HepG2 (cell line): ENCODE measurements around the gene CNIH3. TPM values are rescaled to one million over a fixed set of nuclear protein-coding genes. Genes with fewer than 3 reads are reported as not detected.
"Not testable (repeated sequence)": the region's sequence is repeated elsewhere in the genome, so short reads cannot be mapped to it uniquely, and the experiment has no call there.

Experiments
- ATAC-seq: fragments of 200-7000 bp; cut with Tn5 transposase; 3 replicates; pipeline ENCODE4 v1.9.1; 2020; ENCODE audit warnings: mild to moderate bottlenecking, moderate library complexity
- BruUV-seq: library from RNA; stranded (reverse); fragments of 400-500 nt; replicated peaks from 2 replicates; lab custom pipeline; 2021; lab: Mats Ljungman, UMichigan
- CTCF ChIA-PET: fragments of 300-600 bp; formaldehyde crosslinking; extraction: SDS; loops from one replicate; lab custom pipeline; 2021; ENCODE audit warnings: low total read pairs, inconsistent platforms, low intra/inter-chr PET ratio; lab: Yijun Ruan, JAX
- POLR2A ChIA-PET: fragments of 350-600 bp; sonication (Branson Sonifier 250); formaldehyde crosslinking; loops from one replicate; lab custom pipeline; 2020; ENCODE audit warnings: antibody characterized with exemption, inconsistent platforms; lab: Yijun Ruan, JAX
- DNase-seq: peaks from one replicate; pipeline ENCODE4 v3.0.0-alpha.2; 2015; ENCODE audit warnings: low spot score
- FAIRE-seq: peaks from 3 replicates; lab custom pipeline; 2011; peaks lifted over from hg19 to GRCh38; lab: Jason Lieb, UNC
- H2AFZ ChIP-seq: one replicate; pipeline ENCODE4 v1.6.1; 2011; ENCODE audit warnings: low read length, inconsistent platforms
- H3K27ac ChIP-seq: fragments of 300-600 bp; 3 replicates; pipeline ENCODE4 v1.8.0; 2011; ENCODE audit warnings: mixed run types, mild to moderate bottlenecking, mixed read lengths, low read length, inconsistent platforms; ENCODE audit not compliant: insufficient read depth; ENCODE audit errors: extremely low read length
- H3K27me3 ChIP-seq, 2 experiments: fragments of 200-600 bp in 1 of 2; 2 replicates in 1 of 2; 3 replicates in 1 of 2; pipeline versions ENCODE4 v1.6.0 to v1.8.0; 2011; ENCODE audit warnings: low read length in 2 of 2, mild to moderate bottlenecking in 2 of 2, moderate library complexity in 2 of 2, inconsistent platforms in 1 of 2; ENCODE audit not compliant: insufficient read depth in 2 of 2, control insufficient read depth in 1 of 2
- H3K36me3 ChIP-seq, 2 experiments: fragments of 200-600 bp in 1 of 2; replicated peaks in 1 of 2; 2 replicates in 1 of 2; 3 replicates in 1 of 2; pipeline versions ENCODE4 v1.5.1 to v1.8.0; 2011; ENCODE audit warnings: low read length in 2 of 2, inconsistent platforms in 1 of 2; ENCODE audit not compliant: insufficient read depth in 2 of 2, control insufficient read depth in 1 of 2
- H3K4me1 ChIP-seq: 2 replicates; pipeline ENCODE4 v1.5.1; 2012; ENCODE audit warnings: low read length, inconsistent platforms; ENCODE audit not compliant: insufficient read depth
- H3K4me2 ChIP-seq: 2 replicates; pipeline ENCODE4 v1.6.0; 2011; ENCODE audit warnings: low read depth, low read length, inconsistent platforms
- H3K4me3 ChIP-seq, 3 experiments: fragments of 200-600 bp in 1 of 3; sonication (generic), shearing (Covaris generic) in 1 of 3; replicated peaks in 1 of 3; 2 replicates each; pipeline ENCODE4 v1.5.1; 2011 to 2016; ENCODE audit warnings: low read length in 3 of 3, inconsistent platforms in 2 of 3, low read depth in 2 of 3, mild to moderate bottlenecking in 2 of 3, control low read depth in 1 of 3, mixed read lengths in 1 of 3; ENCODE audit not compliant: insufficient read depth in 1 of 3
- H3K79me2 ChIP-seq: one replicate; pipeline ENCODE4 v1.6.1; 2011; ENCODE audit warnings: low read length, inconsistent platforms; ENCODE audit not compliant: insufficient read depth
- H3K9ac ChIP-seq: 2 replicates; pipeline ENCODE4 v1.6.0; 2011; ENCODE audit warnings: mild to moderate bottlenecking, low read depth, low read length, inconsistent platforms; ENCODE audit not compliant: insufficient read depth
- H3K9me3 ChIP-seq: 2 replicates; pipeline ENCODE4 v1.5.1; 2012; ENCODE audit warnings: mild to moderate bottlenecking, low read length
- H4K20me1 ChIP-seq: 2 replicates; pipeline ENCODE4 v1.6.0; 2011; ENCODE audit warnings: inconsistent platforms, mild to moderate bottlenecking, low read length, moderate library complexity; ENCODE audit not compliant: insufficient read depth
- NR2F6 ChIP-seq, 2 experiments: IDR thresholded peaks; 2 replicates each; pipeline ENCODE4 v1.6.1; 2016; ENCODE audit warnings: antibody characterized with exemption in 1 of 2, mild to moderate bottlenecking in 1 of 2
- ZMAT5 ChIP-seq: sonication (generic); formaldehyde crosslinking; IDR thresholded peaks from 2 replicates; pipeline ENCODE4 v1.5.0; 2020; ENCODE audit warnings: mild to moderate bottlenecking, low read depth, missing genetic modification reagents, borderline replicate concordance
- WGBS: methylation state at CpG from one replicate; pipeline ENCODE4 v1.1.6; 2017; ENCODE audit warnings: low lambda C conversion rate; 5-methylcytosine and 5-hydroxymethylcytosine counted together
- in situ Hi-C: cut with HindIII; loops from 2 replicates; pipeline ENCODE4 v1.10.0; 2017; ENCODE audit warnings: low pct_unique_long_range_greater_than_20kb; ENCODE audit not compliant: extremely low pct_ligation_motif_present
- intact Hi-C: fragments of 100-400 bp; cut with micrococcal nuclease; formaldehyde crosslinking; loops from one replicate; pipeline ENCODE4 v1.10.0; 2022; ENCODE audit not compliant: unreplicated experiment
- polyA plus RNA-seq, 8 experiments: library from polyadenylated mRNA; depleted of rRNA in 3 of 8; stranded (reverse) in 7 of 8; unstranded in 1 of 8; fragments of >200 nt; fragmentation: Illumina TruSeq in 4 of 8; extraction: Trizol in 4 of 8; gene quantifications; 2 replicates each; pipeline versions ENCODE4 v1.2.1 to v1.2.3, GENCODE V29; 2011 to 2016; ENCODE audit warnings: low read depth in 4 of 8, missing spikeins in 1 of 8, mixed read lengths in 1 of 8; ENCODE audit not compliant: insufficient read depth in 1 of 8
- total RNA-seq, 5 experiments: library from RNA; depleted of rRNA; stranded (reverse); fragments of >200 nt; fragmentation: Illumina TruSeq; extraction: Trizol; gene quantifications; 2 replicates each; pipeline ENCODE4 v1.2.3, GENCODE V29; 2016; ENCODE audit warnings: low read depth in 1 of 5

CNIH3 gene
- total and polyA plus RNA-seq, 2 of the 13 experiments (the other 11 are each of a cell fraction or from before 2014, with no cell fraction given), result 0.36 to 1.1 TPM

- ChIA-PET CTCF (no interaction called here), POLR2A (no interaction called here)
- Histone ChIP-seq H3K4me1 (no peaks in the 10 kb centered on the region), H3K79me2 (no peaks in the 10 kb centered on the region), H3K4me3 (no peak overlapping the region), H3K36me3 (no peaks in the 10 kb centered on the region), H3K27ac (no peak overlapping the region), H3K27me3 (no peaks in the 10 kb centered on the region), H3K4me2 (no peak overlapping the region), H3K9ac (no peak overlapping the region), H3K9me3 (no peaks in the 10 kb centered on the region), H2AFZ (no peak overlapping the region), H4K20me1 (no peaks in the 10 kb centered on the region)
- no TSS peak for BruUV-seq
- in situ Hi-C loops (no loop called here), intact Hi-C loops (no loop called here)
- DNase-seq (no peak), FAIRE-seq (no peak), ATAC-seq (no peak)
- 48% methylated on average over 6 of the region's 6 CpGs for WGBS
- TF ChIP-seq ZMAT5 (CRISPR knock-in tag), result no peak
- no peak for TF ChIP-seq NR2F6 (IDR thresholded peaks at IDR 0.05)
- no peak for TF ChIP-seq NR2F6 (CRISPR knock-in tag; IDR thresholded peaks at IDR 0.05)
Measured at GRCh38 chr1:224569276-224569675, 46.8 kb upstream of the CNIH3 start.

DNA sequence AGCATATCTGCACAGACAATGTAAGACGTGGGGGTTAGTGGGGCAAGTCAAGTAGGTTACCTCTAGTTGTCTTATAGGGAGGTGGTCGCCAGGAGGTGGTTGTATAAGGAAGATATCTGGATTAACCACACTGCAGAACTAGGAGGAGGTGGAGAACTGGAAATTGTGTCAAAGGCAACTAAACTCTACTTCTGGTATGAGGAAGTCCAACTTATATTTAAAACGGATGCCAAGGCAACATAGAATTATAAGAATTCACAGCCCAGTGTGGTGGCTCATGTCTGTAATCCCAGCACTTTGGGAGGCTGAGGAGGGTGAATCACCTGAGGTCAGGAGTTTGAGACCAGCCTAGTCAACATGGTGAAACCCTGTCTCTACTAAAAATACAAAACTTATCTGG lies 44.1 kb upstream of the CNIH3 start:
- H3K4me3 ChIP-seq, ATAC-seq: not testable (repeated sequence)

More for the DNA sequence above, 44.1 kb upstream of the CNIH3 start:
- H3K9me3 ChIP-seq, H3K4me1 ChIP-seq, intact Hi-C loops, H3K4me2 ChIP-seq, H4K20me1 ChIP-seq, H3K9ac ChIP-seq, H3K27ac ChIP-seq, in situ Hi-C loops, POLR2A ChIA-PET, BruUV-seq, H3K79me2 ChIP-seq, CTCF ChIA-PET, H3K36me3 ChIP-seq, H3K27me3 ChIP-seq, FAIRE-seq, H2AFZ ChIP-seq, DNase-seq: not testable (repeated sequence)
- 0% methylated on average over 3 of the region's 3 CpGs for WGBS
